Caco-2 (cell line): ENCODE measurements around the gene KCNIP4. TPM values are rescaled to one million over a fixed set of nuclear protein-coding genes. Genes with fewer than 3 reads are reported as not detected.

Experiments used
- BruUV-seq: library from RNA; stranded (reverse); fragments of 400-500 nt; replicated peaks from 2 replicates; lab custom pipeline; 2021; lab: Mats Ljungman, UMichigan
- CTCF ChIA-PET: fragments of 300-600 bp; sonication (Branson Sonifier 250); formaldehyde crosslinking; loops from one replicate; lab custom pipeline; 2022; ENCODE audit warnings: antibody characterized with exemption; lab: Charles Lee
- POLR2A ChIA-PET: fragments of 300-600 bp; sonication (Branson Sonifier 250); formaldehyde crosslinking; loops from one replicate; lab custom pipeline; 2022; ENCODE audit warnings: antibody characterized with exemption; lab: Charles Lee
- DNase-seq, 2 experiments: peaks; one replicate each; pipeline versions ENCODE4 v3.0.0 to v3.0.0-alpha.2; 2020 to 2022
- H3K27me3 ChIP-seq: replicated peaks from 2 replicates; pipeline ENCODE4 v1.6.0; 2011; ENCODE audit warnings: low read length; ENCODE audit not compliant: control insufficient read depth, insufficient read depth
- H3K36me3 ChIP-seq: 2 replicates; pipeline ENCODE4 v1.5.1; 2011; ENCODE audit warnings: low read length; ENCODE audit not compliant: control insufficient read depth, insufficient read depth
- H3K4me1 ChIP-seq: fragments of 250-450 bp; sonication (Bioruptor Pico); 2 replicates; pipeline ENCODE4 v1.5.1; 2020; ENCODE audit warnings: mild to moderate bottlenecking
- H3K4me3 ChIP-seq: 2 replicates; pipeline ENCODE4 v1.5.1; 2011; ENCODE audit warnings: low read depth, mild to moderate bottlenecking, control low read depth, low read length
- H3K9me3 ChIP-seq: fragments of 250-450 bp; sonication (Bioruptor Pico); 2 replicates; pipeline ENCODE4 v1.5.1; 2020; ENCODE audit warnings: mild to moderate bottlenecking, moderate library complexity
- H3K27ac Mint-ChIP-seq: one replicate; pipeline ENCODE4 v1.8.0; 2022; ENCODE audit warnings: mixed read lengths; ENCODE audit not compliant: unreplicated experiment
- H3K27me3 Mint-ChIP-seq: one replicate; pipeline ENCODE4 v1.8.0; 2022; ENCODE audit warnings: mixed read lengths; ENCODE audit not compliant: insufficient read depth, unreplicated experiment
- H3K36me3 Mint-ChIP-seq: one replicate; pipeline ENCODE4 v1.8.0; 2022; ENCODE audit warnings: mild to moderate bottlenecking, mixed read lengths; ENCODE audit not compliant: insufficient read depth, unreplicated experiment
- H3K4me1 Mint-ChIP-seq: one replicate; pipeline ENCODE4 v1.8.0; 2022; ENCODE audit warnings: low read depth, mixed read lengths; ENCODE audit not compliant: unreplicated experiment
- H3K4me3 Mint-ChIP-seq: one replicate; pipeline ENCODE4 v1.8.0; 2022; ENCODE audit warnings: mild to moderate bottlenecking, moderate library complexity, mixed read lengths; ENCODE audit not compliant: unreplicated experiment
- H3K9me3 Mint-ChIP-seq: one replicate; pipeline ENCODE4 v1.8.0; 2022; ENCODE audit warnings: mixed read lengths; ENCODE audit not compliant: unreplicated experiment
- intact Hi-C: fragments of 100-400 bp; cut with micrococcal nuclease; formaldehyde crosslinking; loops from one replicate; pipeline ENCODE4 v1.10.0; 2022; ENCODE audit not compliant: unreplicated experiment
- total RNA-seq: library from RNA; stranded (reverse); gene quantifications from 2 replicates; pipeline ENCODE4 v1.2.3, GENCODE V29; 2022
- TF ChIP-seq, protein P1 (sequence below), 2 experiments: fragments of 200-600 bp in 1 of 2; IDR thresholded peaks; 1 replicate in 1 of 2; 2 replicates in 1 of 2; pipeline versions ENCODE4 v1.5.1 to v1.8.0; 2011 to 2022; ENCODE audit warnings: antibody characterized with exemption in 1 of 2, control low read depth in 1 of 2, inconsistent platforms in 1 of 2, low read depth in 1 of 2, low read length in 1 of 2, mild to moderate bottlenecking in 1 of 2, moderate library complexity in 1 of 2; ENCODE audit not compliant: insufficient read depth in 1 of 2, severe bottlenecking in 1 of 2, unreplicated experiment in 1 of 2

KCNIP4 gene
- total RNA-seq, 1 experiment from 2014 or later = not detected

DNA sequence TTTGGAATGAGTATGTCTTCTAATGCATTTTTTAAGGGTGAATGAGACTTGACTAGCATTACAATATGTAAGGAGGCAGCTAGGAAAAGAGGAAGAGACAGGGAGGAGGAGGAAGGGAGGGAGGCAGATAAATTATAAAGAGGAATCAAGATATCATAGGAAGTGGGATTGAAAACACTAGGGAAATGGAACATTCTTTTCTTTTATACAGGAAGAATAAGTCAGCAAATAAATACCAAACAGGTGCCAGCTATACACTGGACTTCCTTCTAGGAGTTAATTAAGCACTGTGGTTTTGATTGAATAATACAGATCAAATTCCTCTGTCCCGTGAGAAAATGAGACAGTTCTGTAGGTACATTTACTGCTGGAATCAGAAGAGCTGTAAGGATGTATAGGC lies 1169.7 kb downstream of the KCNIP4 start:
- H3K9me3 ChIP-seq = no peaks in the 10 kb centered on the region
- peaks cover 12% of the 10 kb centered on the region for H3K9me3 Mint-ChIP-seq
- CTCF ChIA-PET = no interaction called here
- H3K27me3 Mint-ChIP-seq = no peaks in the 10 kb centered on the region
- TF ChIP-seq, protein P1, sequence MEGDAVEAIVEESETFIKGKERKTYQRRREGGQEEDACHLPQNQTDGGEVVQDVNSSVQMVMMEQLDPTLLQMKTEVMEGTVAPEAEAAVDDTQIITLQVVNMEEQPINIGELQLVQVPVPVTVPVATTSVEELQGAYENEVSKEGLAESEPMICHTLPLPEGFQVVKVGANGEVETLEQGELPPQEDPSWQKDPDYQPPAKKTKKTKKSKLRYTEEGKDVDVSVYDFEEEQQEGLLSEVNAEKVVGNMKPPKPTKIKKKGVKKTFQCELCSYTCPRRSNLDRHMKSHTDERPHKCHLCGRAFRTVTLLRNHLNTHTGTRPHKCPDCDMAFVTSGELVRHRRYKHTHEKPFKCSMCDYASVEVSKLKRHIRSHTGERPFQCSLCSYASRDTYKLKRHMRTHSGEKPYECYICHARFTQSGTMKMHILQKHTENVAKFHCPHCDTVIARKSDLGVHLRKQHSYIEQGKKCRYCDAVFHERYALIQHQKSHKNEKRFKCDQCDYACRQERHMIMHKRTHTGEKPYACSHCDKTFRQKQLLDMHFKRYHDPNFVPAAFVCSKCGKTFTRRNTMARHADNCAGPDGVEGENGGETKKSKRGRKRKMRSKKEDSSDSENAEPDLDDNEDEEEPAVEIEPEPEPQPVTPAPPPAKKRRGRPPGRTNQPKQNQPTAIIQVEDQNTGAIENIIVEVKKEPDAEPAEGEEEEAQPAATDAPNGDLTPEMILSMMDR (IDR thresholded peaks at IDR 0.05; ENCODE audit: insufficient read depth in 1 of 2, low read depth in 1 of 2, low read length in 1 of 2, severe bottlenecking in 1 of 2, unreplicated experiment in 1 of 2) = no peak
- no peak overlapping the region for H3K27ac Mint-ChIP-seq
- intact Hi-C loops = no loop called here
- no peaks in the 10 kb centered on the region for H3K36me3 ChIP-seq
- no peak overlapping the region for H3K4me3 Mint-ChIP-seq
- no peaks in the 10 kb centered on the region for H3K4me1 ChIP-seq
- no peak overlapping the region for H3K4me3 ChIP-seq
- no peaks in the 10 kb centered on the region for H3K27me3 ChIP-seq
- no TSS peak for BruUV-seq
- no peaks in the 10 kb centered on the region for H3K36me3 Mint-ChIP-seq
- POLR2A ChIA-PET = no interaction called here
- no peak for DNase-seq
- H3K4me1 Mint-ChIP-seq = no peaks in the 10 kb centered on the region

DNA sequence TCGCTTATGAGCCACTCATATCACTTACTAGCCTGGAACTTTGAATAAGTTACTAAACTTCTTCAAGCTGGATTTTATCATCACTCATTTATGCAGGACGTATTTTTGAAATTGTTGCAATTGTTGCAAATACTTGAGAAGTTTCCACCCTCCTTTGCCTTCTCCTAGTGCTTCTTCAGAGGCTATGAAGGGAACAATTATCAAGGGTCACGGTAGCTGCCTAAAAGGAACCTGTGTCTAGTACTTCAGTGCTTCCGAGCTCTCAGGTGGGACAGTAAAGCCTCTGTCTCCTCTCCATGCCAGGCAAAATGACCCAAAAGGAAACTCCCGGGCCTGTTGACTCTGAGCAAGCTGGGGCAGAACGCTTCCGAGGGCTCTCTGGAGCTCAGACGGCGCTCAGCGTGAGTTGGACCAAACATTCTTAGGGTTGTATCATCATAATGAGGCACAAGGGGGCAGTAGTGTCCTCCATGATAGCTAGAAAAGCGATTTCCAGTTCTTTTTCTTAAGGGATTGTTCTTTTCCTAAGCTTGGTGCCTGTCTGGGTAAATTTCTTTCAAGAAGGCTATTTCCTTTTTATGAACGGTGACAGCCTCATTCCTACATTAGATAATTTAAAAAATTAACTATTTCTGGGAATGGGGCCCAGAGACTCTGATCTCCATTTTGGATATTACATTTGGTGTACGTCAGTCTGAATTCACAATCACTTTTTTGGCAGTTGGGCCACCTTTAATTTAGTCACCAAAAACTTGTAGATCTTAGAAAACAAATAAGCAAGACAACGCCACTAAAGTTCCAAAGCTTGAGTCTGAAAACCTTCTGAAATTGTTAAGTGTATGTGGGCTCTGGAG lies 1175.2 kb downstream of the KCNIP4 start:
- POLR2A ChIA-PET = no interaction called here
- CTCF ChIA-PET = interaction anchor here (0.6 to 1.9 kb wide), 8 partner anchors 12 to 697 kb away, joined by 3 to 12 read pairs (median 3); partner anchors contain the start of gene PACRGL

DNA sequence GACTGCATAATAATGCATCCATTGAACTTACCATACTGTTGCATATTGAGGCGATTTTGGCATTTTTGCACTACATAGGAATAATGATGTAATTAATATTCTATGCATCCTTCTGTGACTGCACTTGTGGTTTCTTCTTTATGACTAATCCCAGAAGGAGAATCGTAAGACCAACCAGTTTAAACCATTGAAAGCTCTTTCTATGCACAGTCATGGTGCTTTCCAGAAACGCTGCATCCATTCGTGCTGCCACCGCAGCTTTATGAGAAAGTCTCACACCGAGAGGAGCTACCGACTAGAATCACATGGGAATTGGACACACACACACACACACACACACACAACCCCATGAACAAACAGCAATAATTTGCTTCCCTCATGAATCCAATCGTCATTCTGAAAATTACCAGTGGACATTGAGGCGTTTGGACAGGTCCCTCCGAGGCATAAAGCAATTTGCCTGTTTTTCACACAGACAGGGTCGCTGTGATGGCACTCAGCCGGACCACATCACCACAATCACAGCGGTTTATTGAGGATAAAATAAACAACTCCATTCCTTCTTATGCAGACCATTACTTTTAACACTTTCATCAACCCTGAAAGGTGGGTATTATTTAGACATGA lies 1184.1 kb downstream of the KCNIP4 start:
- ChIA-PET POLR2A (no interaction called here), CTCF (no interaction called here)
- no peaks in the 10 kb centered on the region for H3K9me3 Mint-ChIP-seq
- no peaks in the 10 kb centered on the region for H3K27me3 Mint-ChIP-seq
- no peaks in the 10 kb centered on the region for H3K36me3 Mint-ChIP-seq
- intact Hi-C loops = no loop called here
- H3K4me3 ChIP-seq = no peak overlapping the region
- no TSS peak for BruUV-seq
- H3K4me3 Mint-ChIP-seq = no peak overlapping the region
- no peaks in the 10 kb centered on the region for H3K9me3 ChIP-seq
- no peak overlapping the region for H3K27ac Mint-ChIP-seq
- H3K27me3 ChIP-seq = no peaks in the 10 kb centered on the region
- H3K4me1 ChIP-seq = no peaks in the 10 kb centered on the region
- no peaks in the 10 kb centered on the region for H3K4me1 Mint-ChIP-seq
- no peaks in the 10 kb centered on the region for H3K36me3 ChIP-seq
- no peak for DNase-seq
- TF ChIP-seq, protein P1 (IDR thresholded peaks at IDR 0.05; ENCODE audit: insufficient read depth in 1 of 2, low read depth in 1 of 2, low read length in 1 of 2, severe bottlenecking in 1 of 2, unreplicated experiment in 1 of 2) = no peak

More for the DNA sequence above, 1175.2 kb downstream of the KCNIP4 start:
- Histone ChIP-seq H3K27me3 (no peaks in the 10 kb centered on the region), H3K9me3 (no peaks in the 10 kb centered on the region), H3K4me1 (no peaks in the 10 kb centered on the region), H3K4me3 (no peak overlapping the region), H3K36me3 (no peaks in the 10 kb centered on the region)
- Mint-ChIP-seq H3K4me1 (no peaks in the 10 kb centered on the region), H3K27ac (no peak overlapping the region), H3K36me3 (no peaks in the 10 kb centered on the region), H3K9me3 (no peaks in the 10 kb centered on the region), H3K27me3 (no peaks in the 10 kb centered on the region), H3K4me3 (no peak overlapping the region)
- TF ChIP-seq, protein P1 (IDR thresholded peaks at IDR 0.05; ENCODE audit: insufficient read depth in 1 of 2, low read depth in 1 of 2, low read length in 1 of 2, severe bottlenecking in 1 of 2, unreplicated experiment in 1 of 2) = peak; percentile 48 to 51
- intact Hi-C loops = loop anchor here (1.0 to 5.0 kb wide), 3 partner anchors 362 to 994 kb away; no protein-coding TSS in a partner anchor
- peak in 1 of 2 experiments; percentile 55 for DNase-seq
- no TSS peak for BruUV-seq
